Choroid plexus epithelial cell (primary cell): ENCODE data around the gene COPS7A.
"Not testable (repeated sequence)": the region's sequence is repeated elsewhere in the genome, so short reads cannot be mapped to it uniquely, and the experiment has no call there.

Experiments
- DNase-seq: peaks from one replicate; pipeline ENCODE4 v3.0.0-alpha.2; 2010; ENCODE audit warnings: low read depth
- H3K4me3 ChIP-seq: 2 replicates; pipeline ENCODE4 v1.5.1; 2011; ENCODE audit warnings: low read depth, mild to moderate bottlenecking, control low read depth, low read length, moderate library complexity
- TF ChIP-seq, protein P1 (sequence below): conservative IDR thresholded peaks from 2 replicates; pipeline ENCODE4 v1.5.1; 2011; ENCODE audit warnings: low read depth, mild to moderate bottlenecking, control low read depth, inconsistent platforms, low read length, moderate library complexity

The COPS7A gene

DNA sequence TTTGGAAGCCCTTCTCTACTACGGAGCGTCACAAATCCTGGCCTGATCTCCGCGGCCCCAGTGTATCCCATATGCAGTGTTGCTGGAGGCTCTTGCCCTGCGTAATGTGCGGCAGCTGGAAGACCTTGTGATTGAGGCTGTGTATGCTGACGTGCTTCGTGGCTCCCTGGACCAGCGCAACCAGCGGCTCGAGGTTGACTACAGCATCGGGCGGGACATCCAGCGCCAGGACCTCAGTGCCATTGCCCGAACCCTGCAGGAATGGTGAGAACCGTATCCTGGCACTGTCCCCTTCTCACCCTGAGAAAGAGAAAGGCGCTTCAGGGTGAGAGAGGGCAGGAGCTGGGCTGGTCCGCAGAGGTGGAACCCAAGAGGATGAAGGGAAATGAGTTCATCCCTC is 5.3 kb downstream of the COPS7A start:
- TF ChIP-seq, protein P1, sequence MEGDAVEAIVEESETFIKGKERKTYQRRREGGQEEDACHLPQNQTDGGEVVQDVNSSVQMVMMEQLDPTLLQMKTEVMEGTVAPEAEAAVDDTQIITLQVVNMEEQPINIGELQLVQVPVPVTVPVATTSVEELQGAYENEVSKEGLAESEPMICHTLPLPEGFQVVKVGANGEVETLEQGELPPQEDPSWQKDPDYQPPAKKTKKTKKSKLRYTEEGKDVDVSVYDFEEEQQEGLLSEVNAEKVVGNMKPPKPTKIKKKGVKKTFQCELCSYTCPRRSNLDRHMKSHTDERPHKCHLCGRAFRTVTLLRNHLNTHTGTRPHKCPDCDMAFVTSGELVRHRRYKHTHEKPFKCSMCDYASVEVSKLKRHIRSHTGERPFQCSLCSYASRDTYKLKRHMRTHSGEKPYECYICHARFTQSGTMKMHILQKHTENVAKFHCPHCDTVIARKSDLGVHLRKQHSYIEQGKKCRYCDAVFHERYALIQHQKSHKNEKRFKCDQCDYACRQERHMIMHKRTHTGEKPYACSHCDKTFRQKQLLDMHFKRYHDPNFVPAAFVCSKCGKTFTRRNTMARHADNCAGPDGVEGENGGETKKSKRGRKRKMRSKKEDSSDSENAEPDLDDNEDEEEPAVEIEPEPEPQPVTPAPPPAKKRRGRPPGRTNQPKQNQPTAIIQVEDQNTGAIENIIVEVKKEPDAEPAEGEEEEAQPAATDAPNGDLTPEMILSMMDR = no peak
- DNase-seq = no peak
- no peak overlapping the region for H3K4me3 ChIP-seq

DNA sequence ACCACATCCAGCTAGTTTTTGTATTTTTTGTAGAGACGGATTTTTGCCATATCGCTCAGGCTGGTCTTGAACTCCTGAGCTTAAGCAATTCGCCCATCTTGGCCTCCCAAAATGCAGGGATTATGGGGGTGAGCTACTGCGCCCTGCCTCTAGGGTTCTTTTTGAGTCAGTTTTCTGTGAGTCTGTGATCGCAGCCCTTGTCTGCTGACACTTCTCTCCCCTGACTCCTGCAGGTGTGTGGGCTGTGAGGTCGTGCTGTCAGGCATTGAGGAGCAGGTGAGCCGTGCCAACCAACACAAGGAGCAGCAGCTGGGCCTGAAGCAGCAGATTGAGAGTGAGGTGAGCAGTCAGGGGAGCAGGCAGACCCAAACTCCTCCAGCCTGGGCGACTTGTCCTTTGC is 6.3 kb downstream of the COPS7A start:
- H3K4me3 ChIP-seq = no peak overlapping the region
- DNase-seq = no peak
- TF ChIP-seq, protein P1 = peak; percentile 3

DNA sequence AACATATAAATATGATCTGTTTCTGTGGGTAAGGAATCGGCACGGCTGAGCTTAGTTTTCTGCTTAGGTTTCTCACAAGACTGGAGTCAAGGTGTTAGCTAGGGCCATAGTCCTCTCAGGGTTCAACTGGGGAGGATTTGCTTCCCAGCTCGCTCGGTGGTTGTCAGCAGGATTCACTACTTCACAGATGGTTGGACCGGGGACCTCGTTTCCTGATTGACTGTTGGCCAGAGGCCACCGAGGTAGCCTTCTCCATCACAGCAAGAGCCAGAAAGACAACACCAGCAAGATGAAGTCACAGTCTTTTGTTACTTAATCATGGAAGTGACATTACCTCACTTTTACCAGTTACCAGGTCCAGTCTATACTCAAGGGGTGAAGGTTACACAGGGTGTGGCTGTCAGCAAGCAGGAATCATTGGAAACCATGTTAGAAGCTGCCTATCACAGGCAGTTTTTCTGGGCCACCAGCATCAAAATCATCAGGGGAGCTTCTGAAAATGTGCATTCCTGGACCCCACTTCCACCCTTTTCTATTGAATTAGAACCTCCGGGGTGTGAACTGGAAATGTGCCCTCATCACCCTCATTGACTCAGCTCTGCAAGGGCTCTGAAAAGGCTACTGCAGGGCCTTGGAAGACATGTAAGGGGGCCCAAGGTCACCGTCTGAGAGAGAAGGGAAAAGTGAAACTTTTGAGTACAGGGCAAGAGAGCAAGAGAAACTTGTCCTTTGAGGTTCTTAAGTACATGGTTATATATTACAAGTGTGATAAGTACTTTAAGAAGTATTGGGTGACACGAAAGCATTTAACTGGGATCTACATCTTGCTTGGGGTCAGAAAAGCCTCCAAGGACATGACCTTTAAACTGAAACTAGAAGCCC is 10.9 kb downstream of the COPS7A start:
- TF ChIP-seq, protein P1 = no peak
- no peak overlapping the region for H3K4me3 ChIP-seq
- no peak for DNase-seq

DNA sequence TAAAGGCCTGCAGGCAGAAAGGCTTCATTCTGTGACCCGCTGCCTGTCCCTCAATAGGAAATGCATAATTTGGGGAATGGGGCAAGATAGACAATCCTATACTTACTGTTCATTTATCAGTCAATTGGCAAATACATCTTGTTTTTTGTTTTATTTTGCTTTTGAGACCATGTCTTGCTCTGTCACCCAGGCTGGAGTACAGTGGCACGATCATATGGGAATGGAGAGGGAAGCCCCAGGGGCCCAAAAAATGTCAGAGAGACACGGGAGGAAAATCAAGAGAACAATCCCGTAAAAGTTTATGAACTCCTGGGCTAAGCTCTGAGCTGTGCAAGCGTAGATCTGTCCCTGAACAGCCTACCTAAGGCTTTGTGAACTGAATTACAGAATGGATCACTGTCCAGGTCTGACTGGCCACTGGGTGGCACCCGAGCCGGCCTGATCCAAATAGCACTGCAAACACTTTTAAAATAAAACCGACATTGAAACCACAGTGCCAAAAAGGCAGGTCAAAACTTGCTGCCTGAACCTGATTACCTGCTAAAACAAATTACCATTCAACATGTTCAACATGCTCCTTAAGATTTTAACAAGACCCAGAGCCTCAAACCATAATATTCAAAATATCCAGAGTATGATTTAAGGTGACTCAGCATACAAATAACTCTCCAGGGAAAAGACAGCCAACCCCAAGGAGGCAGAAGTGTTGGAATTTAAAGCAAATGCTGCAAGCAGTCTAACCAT is 11.8 kb downstream of the COPS7A start:
- TF ChIP-seq, protein P1 = peak; percentile 88
- DNase-seq = peak; percentile 75
- H3K4me3 ChIP-seq = no peak overlapping the region

DNA sequence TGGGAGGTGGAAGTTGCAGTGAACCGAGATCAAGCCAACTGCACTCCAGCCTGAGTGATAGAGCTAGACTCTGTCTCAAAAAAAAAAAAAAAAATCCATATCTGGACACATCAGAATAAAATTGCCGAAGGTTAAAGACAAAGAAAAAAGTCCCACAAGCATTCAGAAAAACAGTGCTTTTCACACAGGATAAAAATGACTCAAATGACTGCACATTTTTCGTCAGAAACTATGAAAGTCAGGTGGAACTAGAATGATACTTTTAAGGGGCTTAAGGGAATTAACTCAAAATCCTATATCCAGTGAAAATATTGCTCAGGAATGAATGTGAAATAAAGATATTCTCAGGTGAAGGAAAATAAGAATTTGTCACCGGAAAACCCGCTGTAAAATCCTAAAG is 12.9 kb downstream of the COPS7A start:
- no peak overlapping the region for H3K4me3 ChIP-seq
- TF ChIP-seq, protein P1 = no peak
- no peak for DNase-seq

DNA sequence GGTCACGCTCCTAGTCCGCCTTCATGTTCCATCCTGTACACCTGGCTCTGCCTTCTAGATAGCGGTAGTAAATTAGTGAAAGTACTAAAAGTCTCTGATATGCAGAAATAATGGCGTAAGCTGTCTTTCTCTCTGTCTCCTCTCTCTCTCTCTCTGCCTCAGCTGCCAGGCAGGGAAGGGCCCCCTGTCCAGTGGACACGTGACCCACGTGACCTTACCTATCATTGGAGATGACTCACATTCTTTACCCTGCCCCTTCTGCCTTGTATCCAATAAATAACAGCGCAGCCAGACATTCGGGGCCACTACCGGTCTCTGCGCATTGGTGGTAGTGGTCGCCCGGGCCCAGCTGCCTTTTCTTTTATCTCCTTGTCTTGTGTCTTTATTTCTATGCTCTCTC is 18.2 kb downstream of the COPS7A start:
- not testable (repeated sequence) for DNase-seq, H3K4me3 ChIP-seq

DNA sequence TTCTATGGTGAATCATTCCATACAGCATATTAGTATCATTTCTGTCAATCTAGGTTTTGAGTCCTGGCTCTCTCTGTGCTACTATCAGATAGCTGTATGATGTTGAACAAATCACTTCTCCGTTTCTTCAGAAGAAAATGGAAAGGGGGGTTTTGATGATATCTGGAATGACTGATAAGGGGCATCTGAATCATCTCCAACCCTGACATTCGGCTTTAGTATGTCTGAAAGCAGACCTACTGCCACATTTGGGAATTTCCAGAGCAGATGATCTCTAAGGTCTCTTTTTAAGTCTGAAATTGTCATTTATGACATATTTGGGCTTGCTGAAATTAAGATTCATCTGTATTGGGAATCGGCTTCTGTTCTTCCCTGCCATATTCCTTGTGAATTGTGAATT is 19.0 kb downstream of the COPS7A start:
- H3K4me3 ChIP-seq = no peak overlapping the region
- TF ChIP-seq, protein P1 = no peak
- DNase-seq = no peak

DNA sequence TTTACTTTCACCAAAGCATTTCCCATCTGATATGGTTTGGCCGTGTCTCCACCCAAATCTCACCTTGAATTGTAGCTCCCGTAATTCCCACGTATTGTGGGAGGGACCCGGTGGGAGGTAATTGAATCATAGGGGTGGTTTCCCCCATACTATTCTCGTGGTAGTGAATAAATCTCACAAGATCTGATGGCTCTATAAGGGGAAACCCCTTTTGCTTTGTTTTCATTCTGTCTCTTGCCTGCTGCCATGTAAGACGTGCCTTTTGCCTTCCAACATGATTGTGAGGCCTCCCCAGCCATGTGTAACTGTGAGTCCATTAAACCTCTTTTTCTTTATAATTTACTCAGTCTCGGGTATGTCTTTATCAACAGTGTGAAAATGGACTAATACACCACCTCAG is 19.5 kb downstream of the COPS7A start:
- H3K4me3 ChIP-seq, DNase-seq: not testable (repeated sequence)
